ENCODE data around the gene MGA. TPM values are rescaled to one million over a fixed set of nuclear protein-coding genes. Genes with fewer than 3 reads are reported as not detected.

The MGA gene
- total RNA-seq, 2 donors from 2014 or later, result 28.8 to 45.5 TPM

DNA sequence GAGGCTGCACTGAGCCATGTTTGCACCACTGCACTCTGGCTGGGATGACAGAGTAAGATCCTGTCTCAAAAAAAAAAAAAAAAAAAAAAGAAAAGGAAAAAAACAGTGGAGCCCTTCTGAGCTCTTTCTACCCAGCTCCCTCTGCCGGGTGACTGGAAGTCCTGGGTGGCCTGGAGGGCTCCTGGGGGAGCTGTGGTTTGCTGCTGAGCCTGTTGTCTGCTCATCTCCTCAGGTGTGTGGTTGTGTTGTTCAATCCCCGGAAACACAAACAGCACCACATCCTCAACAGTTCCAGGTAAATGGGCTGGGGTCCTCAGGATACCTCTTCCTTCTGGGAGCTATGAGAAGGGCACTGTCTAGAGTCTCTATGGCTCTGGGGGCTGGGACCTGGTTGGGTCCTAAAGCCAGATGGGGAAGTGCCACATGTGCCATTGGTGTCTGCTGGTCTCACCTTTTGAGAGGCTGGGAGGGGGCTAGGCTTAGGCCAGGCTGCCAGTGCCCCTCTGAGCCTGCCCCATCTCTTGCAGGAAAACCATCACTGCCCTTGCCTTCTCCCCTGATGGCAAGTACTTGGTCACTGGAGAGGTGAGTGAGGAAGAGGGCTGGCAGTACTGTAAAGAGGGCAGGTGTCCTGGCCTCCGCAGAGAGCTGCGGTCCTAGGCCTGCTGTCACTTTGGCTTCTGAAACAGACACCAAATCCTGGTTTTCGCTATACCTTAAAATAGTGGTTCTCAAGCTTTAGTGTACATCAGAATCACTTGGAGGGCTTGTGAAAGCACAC lies 150.6 kb downstream of the MGA start:
- 84 to 88% methylated on average over 5 of the region's 5 CpGs for WGBS, 2 donors
- Histone ChIP-seq H3K27ac (no peak overlapping the region), H3K27me3 (no peaks in the 10 kb centered on the region), H3K4me3 (no peak overlapping the region), H3K9me3 (no peaks in the 10 kb centered on the region), H3K36me3 (replicated peaks in 1 of 2; ENCODE audit: insufficient read depth in 1 of 2, low read depth in 2 of 2) (peaks cover 0 to 1% of the 10 kb centered on the region in 2 donors), H3K4me1 (no peaks in the 10 kb centered on the region)
- intact Hi-C loops (cut with DNase I), result loop anchor here (5.0 kb wide), 1 partner anchor 44 kb away; no protein-coding TSS in a partner anchor
- TF ChIP-seq, protein P1, sequence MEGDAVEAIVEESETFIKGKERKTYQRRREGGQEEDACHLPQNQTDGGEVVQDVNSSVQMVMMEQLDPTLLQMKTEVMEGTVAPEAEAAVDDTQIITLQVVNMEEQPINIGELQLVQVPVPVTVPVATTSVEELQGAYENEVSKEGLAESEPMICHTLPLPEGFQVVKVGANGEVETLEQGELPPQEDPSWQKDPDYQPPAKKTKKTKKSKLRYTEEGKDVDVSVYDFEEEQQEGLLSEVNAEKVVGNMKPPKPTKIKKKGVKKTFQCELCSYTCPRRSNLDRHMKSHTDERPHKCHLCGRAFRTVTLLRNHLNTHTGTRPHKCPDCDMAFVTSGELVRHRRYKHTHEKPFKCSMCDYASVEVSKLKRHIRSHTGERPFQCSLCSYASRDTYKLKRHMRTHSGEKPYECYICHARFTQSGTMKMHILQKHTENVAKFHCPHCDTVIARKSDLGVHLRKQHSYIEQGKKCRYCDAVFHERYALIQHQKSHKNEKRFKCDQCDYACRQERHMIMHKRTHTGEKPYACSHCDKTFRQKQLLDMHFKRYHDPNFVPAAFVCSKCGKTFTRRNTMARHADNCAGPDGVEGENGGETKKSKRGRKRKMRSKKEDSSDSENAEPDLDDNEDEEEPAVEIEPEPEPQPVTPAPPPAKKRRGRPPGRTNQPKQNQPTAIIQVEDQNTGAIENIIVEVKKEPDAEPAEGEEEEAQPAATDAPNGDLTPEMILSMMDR (IDR thresholded peaks at IDR 0.05), result no peak
- TF ChIP-seq POLR2A (IDR thresholded peaks at IDR 0.05), result no peak
- ATAC-seq (no peak), DNase-seq (no peak)

DNA sequence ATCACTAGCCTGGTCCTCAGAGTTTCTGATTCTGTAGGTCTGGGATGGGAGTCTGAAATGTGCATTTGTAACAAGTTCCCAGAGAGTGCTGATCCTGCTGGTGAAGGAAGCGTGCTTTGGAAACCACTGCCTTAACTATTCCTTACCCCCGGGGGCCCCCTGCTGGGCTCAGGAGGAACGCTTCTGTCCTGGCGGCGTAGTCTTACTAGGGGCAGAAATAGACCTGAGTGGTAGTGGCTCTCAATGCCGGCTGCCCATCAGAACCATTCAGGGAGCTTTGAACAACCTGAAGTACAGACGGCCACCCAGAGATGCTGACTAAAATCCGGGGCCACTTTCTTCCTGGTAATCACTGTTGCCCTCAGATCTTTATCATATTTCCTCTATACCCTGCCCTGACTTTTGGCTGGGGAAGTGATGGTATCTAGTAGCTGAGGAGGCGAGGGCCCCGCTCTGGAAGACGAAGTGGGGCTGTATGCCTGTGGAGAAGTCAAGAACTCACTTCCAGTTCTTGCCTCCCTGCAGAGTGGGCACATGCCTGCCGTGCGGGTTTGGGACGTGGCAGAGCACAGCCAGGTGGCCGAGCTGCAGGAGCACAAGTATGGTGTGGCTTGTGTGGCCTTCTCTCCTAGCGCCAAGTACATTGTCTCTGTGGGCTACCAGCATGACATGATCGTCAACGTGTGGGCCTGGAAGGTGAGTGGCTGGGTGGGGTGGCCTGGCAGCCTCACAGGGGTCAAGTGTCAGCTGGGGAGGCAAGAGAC lies 151.4 kb downstream of the MGA start:
- 30 to 46% methylated on average over 4 to 18 of the region's 18 CpGs for WGBS, 2 donors
- intact Hi-C loops (cut with DNase I), result loop anchor here (5.0 kb wide), 1 partner anchor 44 kb away; no protein-coding TSS in a partner anchor
- peak; percentile 97 for ATAC-seq

DNA sequence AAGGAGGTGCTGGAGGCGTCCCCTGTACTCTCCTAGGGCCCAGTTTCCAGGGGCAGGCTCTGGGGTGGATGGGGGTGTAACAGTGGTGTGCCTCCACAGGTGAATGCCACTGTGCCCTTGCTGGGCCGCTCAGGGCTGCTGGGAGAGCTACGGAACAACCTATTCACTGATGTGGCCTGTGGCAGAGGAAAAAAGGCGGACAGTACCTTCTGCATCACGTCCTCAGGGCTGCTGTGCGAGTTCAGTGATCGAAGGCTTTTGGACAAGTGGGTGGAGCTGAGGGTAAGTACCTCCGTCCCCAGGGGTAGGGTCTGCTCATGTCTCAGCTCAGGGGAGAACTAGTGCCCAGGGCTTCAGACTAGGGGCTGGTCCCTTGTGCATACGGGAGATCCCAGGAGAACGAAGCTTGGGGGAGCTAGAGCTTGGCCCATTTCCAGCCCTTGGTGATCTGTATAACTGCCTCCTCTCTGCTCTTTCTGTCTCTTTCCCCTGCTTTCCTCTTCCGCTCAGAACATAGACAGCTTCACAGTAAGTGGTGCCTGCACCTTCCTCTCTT lies 152.7 kb downstream of the MGA start:
- DNase-seq, result no peak
- WGBS, 2 donors, result 93 to 95% methylated on average over 6 to 11 of the region's 11 CpGs
- Histone ChIP-seq H3K9me3 (no peaks in the 10 kb centered on the region), H3K4me1 (no peaks in the 10 kb centered on the region), H3K27me3 (no peaks in the 10 kb centered on the region), H3K27ac (no peak overlapping the region), H3K4me3 (no peak overlapping the region), H3K36me3 (replicated peaks in 1 of 2; ENCODE audit: insufficient read depth in 1 of 2, low read depth in 2 of 2) (peaks cover 0 to 6% of the 10 kb centered on the region in 2 donors)
- ATAC-seq, result no peak
- intact Hi-C loops (cut with DNase I), result loop anchor here (5.0 kb wide), 1 partner anchor 46 kb away; no protein-coding TSS in a partner anchor
- TF ChIP-seq, protein P1 (IDR thresholded peaks at IDR 0.05), result no peak
- no peak for TF ChIP-seq POLR2A (IDR thresholded peaks at IDR 0.05)

More for the DNA sequence above, 151.4 kb downstream of the MGA start:
- no peaks in the 10 kb centered on the region for H3K4me1 ChIP-seq
- H3K9me3 ChIP-seq, result no peaks in the 10 kb centered on the region
- H3K27me3 ChIP-seq, result no peaks in the 10 kb centered on the region
- peaks cover 0 to 1% of the 10 kb centered on the region in 2 donors for H3K36me3 ChIP-seq (replicated peaks in 1 of 2; ENCODE audit: insufficient read depth in 1 of 2, low read depth in 2 of 2)
- no peak for TF ChIP-seq POLR2A (IDR thresholded peaks at IDR 0.05)
- TF ChIP-seq, protein P1 (IDR thresholded peaks at IDR 0.05), result peak; percentile 73 to 93 (median 85)
- H3K4me3 ChIP-seq, result no peak overlapping the region
- H3K27ac ChIP-seq, result no peak overlapping the region
- DNase-seq, result peak; percentile 85 to 91 (median 86)

DNA sequence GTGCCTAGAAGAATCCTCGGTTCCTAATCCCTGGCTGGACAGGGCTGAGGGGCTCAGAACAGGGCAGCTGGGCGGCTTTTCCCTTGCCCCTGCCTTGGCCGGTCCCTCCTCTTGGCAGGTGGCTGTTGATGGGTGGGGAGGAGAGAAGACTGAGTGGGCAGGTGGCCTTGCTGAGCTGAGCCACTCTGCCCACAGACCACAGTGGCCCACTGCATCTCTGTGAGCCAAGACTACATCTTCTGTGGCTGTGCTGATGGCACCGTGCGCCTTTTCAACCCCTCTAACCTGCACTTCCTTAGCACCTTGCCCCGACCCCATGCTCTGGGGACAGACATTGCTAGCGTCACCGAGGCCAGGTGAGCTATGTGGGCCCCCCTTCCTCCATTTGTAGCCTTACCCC lies 153.2 kb downstream of the MGA start:
- intact Hi-C loops (cut with DNase I), result loop anchor here (5.0 kb wide), 1 partner anchor 46 kb away; no protein-coding TSS in a partner anchor
- TF ChIP-seq, protein P1 (IDR thresholded peaks at IDR 0.05), result no peak
- no peak for TF ChIP-seq POLR2A (IDR thresholded peaks at IDR 0.05)
- H3K9me3 ChIP-seq, result no peaks in the 10 kb centered on the region
- H3K27ac ChIP-seq, result no peak overlapping the region
- no peak overlapping the region for H3K4me3 ChIP-seq
- peaks cover 0 to 7% of the 10 kb centered on the region in 2 donors for H3K36me3 ChIP-seq (replicated peaks in 1 of 2; ENCODE audit: insufficient read depth in 1 of 2, low read depth in 2 of 2)
- H3K27me3 ChIP-seq, result no peaks in the 10 kb centered on the region
- no peak for ATAC-seq
- DNase-seq, result no peak
- WGBS, 2 donors, result 89 to 94% methylated on average over 8 of the region's 8 CpGs
- H3K4me1 ChIP-seq, result no peaks in the 10 kb centered on the region
